IPS-20b (cell line): ENCODE results near the gene TCEA2.
"Not testable (repeated sequence)": the region's sequence is repeated elsewhere in the genome, so short reads cannot be mapped to it uniquely, and the experiment has no call there.

Experiments used
- H3K27ac ChIP-seq: one replicate; pipeline ENCODE4 v1.5.1; 2013; ENCODE audit warnings: low read length
- H3K27me3 ChIP-seq: 2 replicates; pipeline ENCODE4 v1.6.1; 2013; ENCODE audit warnings: mild to moderate bottlenecking, low read length, inconsistent platforms; ENCODE audit not compliant: insufficient read depth
- H3K36me3 ChIP-seq: 2 replicates; pipeline ENCODE4 v1.6.1; 2013; ENCODE audit warnings: low read depth, mild to moderate bottlenecking, inconsistent platforms, low read length, moderate library complexity; ENCODE audit not compliant: insufficient read depth
- H3K4me1 ChIP-seq: 2 replicates; pipeline ENCODE4 v1.6.1; 2013; ENCODE audit warnings: mild to moderate bottlenecking, control low read depth, inconsistent platforms, low read length, moderate library complexity; ENCODE audit not compliant: insufficient read depth
- H3K4me3 ChIP-seq: 2 replicates; pipeline ENCODE4 v1.5.1; 2013; ENCODE audit warnings: mild to moderate bottlenecking, low read length, inconsistent platforms
- H3K9ac ChIP-seq: 2 replicates; pipeline ENCODE4 v1.6.1; 2013; ENCODE audit warnings: low read depth, mild to moderate bottlenecking, inconsistent platforms, low read length, moderate library complexity
- H3K9me3 ChIP-seq: 2 replicates; pipeline ENCODE4 v1.6.1; 2013; ENCODE audit warnings: mild to moderate bottlenecking, low read depth, low read length, inconsistent platforms; ENCODE audit not compliant: insufficient read depth

TCEA2 gene

DNA sequence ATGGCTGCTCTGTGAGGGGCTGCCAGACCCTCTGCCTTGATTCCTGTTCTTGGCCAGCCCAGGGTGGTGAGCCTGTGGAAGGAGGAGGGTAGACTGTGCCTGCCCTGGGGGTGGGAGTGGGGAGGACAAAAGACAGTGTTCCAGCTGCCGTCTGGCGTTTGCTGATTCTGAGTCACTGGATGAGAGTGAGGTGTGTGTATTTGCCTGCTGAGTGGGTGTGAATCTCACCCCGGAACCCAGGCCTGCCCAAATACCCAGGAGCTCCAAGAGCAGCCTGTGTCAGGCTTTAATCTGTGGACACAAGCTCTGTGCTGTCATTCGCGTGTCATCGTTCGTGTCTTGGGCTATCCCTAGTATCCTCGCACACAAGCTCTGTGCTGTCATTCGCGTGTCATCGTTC lies 23.8 kb downstream of the TCEA2 start:
- Histone ChIP-seq H3K9me3 (no peaks in the 10 kb centered on the region), H3K27me3 (peaks cover 57% of the 10 kb centered on the region), H3K9ac (no peak overlapping the region), H3K36me3 (no peaks in the 10 kb centered on the region), H3K4me3 (no peak overlapping the region), H3K4me1 (peaks cover 11% of the 10 kb centered on the region), H3K27ac (no peak overlapping the region)

DNA sequence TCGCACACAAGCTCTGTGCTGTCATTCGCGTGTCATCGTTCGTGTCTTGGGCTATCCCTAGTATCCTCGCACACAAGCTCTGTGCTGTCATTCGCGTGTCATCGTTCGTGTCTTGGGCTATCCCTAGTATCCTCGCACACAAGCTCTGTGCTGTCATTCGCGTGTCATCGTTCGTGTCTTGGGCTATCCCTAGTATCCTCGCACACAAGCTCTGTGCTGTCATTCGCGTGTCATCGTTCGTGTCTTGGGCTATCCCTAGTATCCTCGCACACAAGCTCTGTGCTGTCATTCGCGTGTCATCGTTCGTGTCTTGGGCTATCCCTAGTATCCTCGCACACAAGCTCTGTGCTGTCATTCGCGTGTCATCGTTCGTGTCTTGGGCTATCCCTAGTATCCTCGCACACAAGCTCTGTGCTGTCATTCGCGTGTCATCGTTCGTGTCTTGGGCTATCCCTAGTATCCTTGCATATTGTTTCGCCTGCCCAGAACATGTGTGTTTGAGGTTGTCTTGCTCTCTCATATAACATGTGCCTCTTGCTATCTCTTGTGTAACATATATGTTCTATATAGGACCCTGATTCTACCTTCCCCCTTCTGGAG lies 24.3 kb downstream of the TCEA2 start:
- Histone ChIP-seq H3K27me3 (peaks cover 54% of the 10 kb centered on the region), H3K4me1 (peaks cover 15% of the 10 kb centered on the region)
- not testable (repeated sequence) for H3K9ac ChIP-seq, H3K4me3 ChIP-seq, H3K36me3 ChIP-seq, H3K27ac ChIP-seq, H3K9me3 ChIP-seq

DNA sequence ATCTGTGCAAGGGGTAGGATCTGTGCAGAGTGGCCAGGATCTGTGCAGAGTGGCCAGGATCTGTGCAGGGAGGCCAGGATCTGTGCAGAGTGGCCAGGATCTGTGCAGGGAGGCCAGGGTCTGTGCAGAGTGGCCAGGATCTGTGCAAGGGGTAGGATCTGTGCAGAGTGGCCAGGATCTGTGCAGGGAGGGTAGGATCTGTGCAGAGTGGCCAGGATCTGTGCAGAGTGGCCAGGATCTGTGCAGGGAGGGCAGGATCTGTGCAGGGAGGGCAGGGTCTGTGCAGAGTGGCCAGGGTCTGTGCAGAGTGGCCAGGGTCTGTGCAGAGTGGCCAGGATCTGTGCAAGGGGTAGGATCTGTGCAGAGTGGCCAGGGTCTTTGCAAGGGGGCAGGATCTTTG lies 25.6 kb downstream of the TCEA2 start:
- H3K36me3 ChIP-seq, H3K4me1 ChIP-seq, H3K9ac ChIP-seq, H3K4me3 ChIP-seq, H3K27ac ChIP-seq, H3K9me3 ChIP-seq: not testable (repeated sequence)
- H3K27me3 ChIP-seq: peaks cover 50% of the 10 kb centered on the region

DNA sequence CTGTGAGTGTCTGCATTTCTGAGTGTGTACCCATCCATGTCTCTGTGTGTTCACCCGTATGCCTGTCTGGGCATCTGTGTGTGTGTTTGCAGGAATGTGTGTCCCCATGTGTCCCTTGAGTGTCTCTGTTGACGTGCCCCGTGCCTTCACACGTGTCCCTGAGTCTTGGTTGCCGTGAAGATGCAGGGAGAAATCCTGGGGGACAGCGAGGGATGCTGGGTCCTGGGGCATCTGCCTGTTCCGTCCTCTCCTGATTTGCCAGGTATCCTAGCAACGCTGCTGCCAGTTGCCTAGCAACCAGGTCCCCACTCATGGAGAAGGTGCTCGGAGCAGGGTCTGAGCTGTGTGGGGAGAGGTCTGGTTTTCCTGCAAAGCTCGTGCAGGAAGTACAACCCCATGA lies 27.2 kb downstream of the TCEA2 start:
- H3K4me1 ChIP-seq: peaks cover 4% of the 10 kb centered on the region; the same call in 1 of the 2 replicates
- H3K9me3 ChIP-seq: no peaks in the 10 kb centered on the region
- H3K4me3 ChIP-seq: no peak overlapping the region
- peaks cover 35% of the 10 kb centered on the region for H3K27me3 ChIP-seq
- H3K36me3 ChIP-seq: no peaks in the 10 kb centered on the region
- no peak overlapping the region for H3K27ac ChIP-seq
- H3K9ac ChIP-seq: no peak overlapping the region

DNA sequence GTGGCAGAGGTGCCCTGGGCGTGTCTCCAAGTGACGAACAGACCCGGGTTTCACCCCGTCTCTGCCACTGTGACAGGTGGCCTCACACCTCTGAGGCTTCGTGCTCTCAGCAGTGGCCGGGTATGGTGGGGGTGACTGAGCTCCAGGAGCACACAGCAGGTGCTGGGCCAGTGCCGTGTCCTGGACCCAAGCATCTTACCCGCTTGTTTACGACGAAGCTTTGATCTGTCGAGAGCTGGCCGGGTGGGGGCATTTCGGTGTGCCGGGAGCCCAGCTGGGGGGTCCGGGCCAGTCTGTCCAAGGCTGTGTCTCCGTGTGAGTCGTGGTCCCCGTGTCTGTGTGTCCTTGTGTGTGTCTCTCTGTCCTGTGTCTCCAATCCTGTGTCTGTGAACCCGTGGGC lies 28.3 kb downstream of the TCEA2 start:
- H3K4me1 ChIP-seq: peaks cover 4% of the 10 kb centered on the region; the same call in 1 of the 2 replicates
- no peak overlapping the region for H3K27ac ChIP-seq
- H3K27me3 ChIP-seq: peaks cover 23% of the 10 kb centered on the region
- no peak overlapping the region for H3K9ac ChIP-seq
- H3K4me3 ChIP-seq: no peak overlapping the region
- H3K9me3 ChIP-seq: no peaks in the 10 kb centered on the region
- H3K36me3 ChIP-seq: no peaks in the 10 kb centered on the region

DNA sequence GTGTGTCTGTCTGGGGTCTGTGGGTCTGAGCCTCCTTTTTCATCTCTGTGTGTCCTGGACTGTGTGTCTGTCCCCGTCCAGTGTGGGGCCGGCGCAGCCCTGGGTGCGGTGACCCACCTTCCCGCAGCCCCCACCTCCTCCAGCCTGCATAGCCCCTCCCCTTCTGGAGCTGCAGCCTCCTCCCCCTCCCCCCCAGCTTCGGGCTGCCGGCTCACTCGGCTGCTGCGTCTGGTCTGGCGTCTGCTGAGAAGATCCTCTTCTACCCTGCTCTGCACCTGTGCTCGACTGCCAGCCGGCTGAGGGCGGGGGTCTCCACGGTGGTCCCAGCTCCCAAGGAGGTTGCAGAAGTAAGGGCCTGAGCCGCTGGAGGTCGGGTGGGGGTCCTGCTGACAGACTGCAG lies 28.8 kb downstream of the TCEA2 start:
- Histone ChIP-seq H3K4me1 (peaks cover 4% of the 10 kb centered on the region; the same call in 1 of the 2 replicates), H3K36me3 (no peaks in the 10 kb centered on the region), H3K4me3 (no peak overlapping the region), H3K9me3 (no peaks in the 10 kb centered on the region), H3K27me3 (peaks cover 18% of the 10 kb centered on the region), H3K27ac (no peak overlapping the region), H3K9ac (no peak overlapping the region)

DNA sequence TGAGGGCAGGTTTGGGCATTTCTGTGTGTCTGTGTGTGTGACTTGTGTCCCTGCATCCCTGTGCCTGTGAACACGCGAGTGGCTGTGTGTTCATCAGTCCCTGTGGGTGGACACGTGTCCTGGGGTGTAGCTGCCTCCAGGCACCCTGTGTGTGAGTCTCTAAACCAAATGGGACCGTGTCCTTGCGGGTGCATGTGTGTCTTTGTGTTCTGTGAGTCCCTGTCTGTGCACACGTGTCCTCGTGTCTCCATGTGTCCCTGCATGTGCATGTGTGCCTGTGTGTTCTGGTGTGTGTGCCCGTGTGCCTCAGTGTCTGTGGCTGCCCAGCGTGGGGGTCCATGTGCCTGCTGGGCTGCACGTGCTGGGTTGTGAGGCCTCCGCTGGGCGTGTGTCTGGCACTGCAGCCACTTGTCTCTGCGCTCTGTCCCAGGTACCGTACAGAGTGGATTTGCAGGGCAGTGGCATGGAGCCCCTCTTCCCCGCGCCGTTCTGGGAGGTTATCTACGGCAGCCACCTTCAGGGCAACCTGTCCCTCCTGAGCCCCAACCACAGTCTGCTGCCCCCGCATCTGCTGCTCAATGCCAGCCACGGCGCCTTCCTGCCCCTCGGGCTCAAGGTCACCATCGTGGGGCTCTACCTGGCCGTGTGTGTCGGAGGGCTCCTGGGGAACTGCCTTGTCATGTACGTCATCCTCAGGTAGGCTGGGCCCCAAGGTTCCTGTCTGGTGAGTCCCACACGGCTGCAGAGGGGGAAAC lies 29.4 kb downstream of the TCEA2 start:
- H3K4me3 ChIP-seq: no peak overlapping the region
- H3K4me1 ChIP-seq: peaks cover 4% of the 10 kb centered on the region; the same call in 1 of the 2 replicates
- no peak overlapping the region for H3K9ac ChIP-seq
- H3K9me3 ChIP-seq: no peaks in the 10 kb centered on the region
- H3K27ac ChIP-seq: no peak overlapping the region
- no peaks in the 10 kb centered on the region for H3K36me3 ChIP-seq
- H3K27me3 ChIP-seq: peaks cover 17% of the 10 kb centered on the region

DNA sequence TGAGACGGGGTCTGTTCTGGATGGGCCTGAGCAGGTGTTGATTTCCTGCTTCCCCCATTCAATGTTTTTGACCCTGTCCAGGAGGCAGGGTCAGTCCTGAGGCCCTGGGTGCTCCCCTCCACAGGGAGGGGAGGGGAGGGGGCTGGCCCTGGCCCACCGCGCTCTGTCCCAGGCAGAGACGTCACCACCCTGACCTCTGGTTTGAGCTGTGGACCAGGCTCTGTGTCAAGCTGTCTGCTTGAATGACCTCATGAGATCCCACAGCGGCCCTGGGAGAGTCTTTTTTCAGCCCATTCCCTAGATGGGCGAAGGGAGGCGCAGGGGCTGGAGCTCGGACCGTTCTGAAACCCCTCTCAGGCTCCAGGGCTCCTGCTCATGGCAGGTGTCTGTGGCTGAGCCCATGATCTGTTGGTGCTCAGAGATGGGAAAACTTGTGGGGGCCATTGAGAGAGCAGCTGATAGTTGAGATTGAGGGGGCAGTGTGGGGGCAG lies 30.1 kb downstream of the TCEA2 start:
- H3K27me3 ChIP-seq: peaks cover 17% of the 10 kb centered on the region
- H3K4me1 ChIP-seq: peaks cover 4% of the 10 kb centered on the region; the same call in 1 of the 2 replicates
- H3K4me3 ChIP-seq: no peak overlapping the region
- no peaks in the 10 kb centered on the region for H3K9me3 ChIP-seq
- no peaks in the 10 kb centered on the region for H3K36me3 ChIP-seq
- no peak overlapping the region for H3K9ac ChIP-seq
- no peak overlapping the region for H3K27ac ChIP-seq

DNA sequence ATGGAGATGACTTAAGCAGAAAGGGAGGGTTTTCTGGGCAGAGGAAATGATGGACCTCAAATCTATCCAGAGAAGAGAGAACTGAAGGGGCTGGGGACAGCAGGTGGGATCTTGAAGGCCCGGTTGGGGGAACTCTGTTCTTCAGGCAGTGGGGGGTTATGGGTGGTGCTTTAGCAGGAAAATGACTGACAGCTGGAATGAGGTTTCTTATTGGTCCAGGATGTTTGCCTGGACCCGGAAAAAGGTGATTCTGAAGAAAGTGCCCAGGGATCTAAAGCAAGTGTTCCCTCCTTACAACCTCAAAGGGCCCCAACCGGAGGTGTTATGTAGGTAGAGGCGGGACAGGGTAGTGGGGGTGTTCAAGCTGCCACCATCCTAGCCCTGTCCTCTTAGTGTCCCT lies 32.5 kb downstream of the TCEA2 start:
- Histone ChIP-seq H3K9ac (no peak overlapping the region), H3K27ac (no peak overlapping the region), H3K36me3 (no peaks in the 10 kb centered on the region), H3K9me3 (no peaks in the 10 kb centered on the region), H3K27me3 (peaks cover 14% of the 10 kb centered on the region), H3K4me1 (peaks cover 4% of the 10 kb centered on the region; the same call in 1 of the 2 replicates), H3K4me3 (no peak overlapping the region)

DNA sequence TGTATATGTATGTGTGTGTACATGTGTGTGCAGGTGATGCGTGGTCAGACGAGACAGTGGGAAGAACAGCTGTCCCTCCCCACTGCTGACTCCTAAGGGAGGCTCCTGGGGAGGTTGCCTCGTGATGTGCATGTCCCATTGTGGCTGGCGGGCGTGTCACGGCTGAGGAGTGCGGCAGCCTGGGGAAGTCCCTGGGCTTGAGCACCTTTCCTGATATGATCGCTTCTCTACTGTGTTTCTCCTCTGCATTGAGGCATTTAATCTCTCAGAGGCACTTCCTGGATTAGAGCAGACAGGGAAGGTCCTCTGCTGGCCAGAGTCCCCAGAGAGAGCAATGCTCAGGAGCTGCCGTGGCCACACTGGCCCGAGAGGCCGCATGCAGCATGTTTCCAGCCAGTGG lies 32.9 kb downstream of the TCEA2 start:
- H3K36me3 ChIP-seq: no peaks in the 10 kb centered on the region
- no peak overlapping the region for H3K9ac ChIP-seq

DNA sequence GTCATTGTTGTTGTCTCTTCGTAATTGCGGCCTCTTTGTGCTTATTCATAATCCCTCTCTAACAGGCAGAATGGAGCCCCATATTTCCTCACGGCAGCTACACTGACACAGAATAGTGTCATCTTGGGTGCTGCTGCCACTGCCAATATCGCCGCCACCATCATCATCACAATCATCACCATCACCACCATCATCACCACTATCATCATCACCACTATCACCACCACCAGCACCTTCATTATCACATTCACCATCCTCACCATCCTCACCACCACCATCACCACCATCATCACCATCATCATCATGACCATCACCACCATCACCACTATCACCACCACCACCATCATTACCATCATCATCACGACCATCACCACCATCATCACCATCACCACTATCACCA lies 33.5 kb downstream of the TCEA2 start:
- H3K9me3 ChIP-seq: no peaks in the 10 kb centered on the region
- H3K27me3 ChIP-seq: peaks cover 25% of the 10 kb centered on the region
- no peak overlapping the region for H3K9ac ChIP-seq
- no peak overlapping the region for H3K27ac ChIP-seq
- peaks cover 4% of the 10 kb centered on the region; the same call in 1 of the 2 replicates for H3K4me1 ChIP-seq
- H3K36me3 ChIP-seq: no peaks in the 10 kb centered on the region
- no peak overlapping the region for H3K4me3 ChIP-seq

More for the DNA sequence above, 32.9 kb downstream of the TCEA2 start:
- Histone ChIP-seq H3K4me3 (no peak overlapping the region), H3K27me3 (peaks cover 19% of the 10 kb centered on the region), H3K9me3 (no peaks in the 10 kb centered on the region), H3K4me1 (peaks cover 4% of the 10 kb centered on the region; the same call in 1 of the 2 replicates), H3K27ac (no peak overlapping the region)

DNA sequence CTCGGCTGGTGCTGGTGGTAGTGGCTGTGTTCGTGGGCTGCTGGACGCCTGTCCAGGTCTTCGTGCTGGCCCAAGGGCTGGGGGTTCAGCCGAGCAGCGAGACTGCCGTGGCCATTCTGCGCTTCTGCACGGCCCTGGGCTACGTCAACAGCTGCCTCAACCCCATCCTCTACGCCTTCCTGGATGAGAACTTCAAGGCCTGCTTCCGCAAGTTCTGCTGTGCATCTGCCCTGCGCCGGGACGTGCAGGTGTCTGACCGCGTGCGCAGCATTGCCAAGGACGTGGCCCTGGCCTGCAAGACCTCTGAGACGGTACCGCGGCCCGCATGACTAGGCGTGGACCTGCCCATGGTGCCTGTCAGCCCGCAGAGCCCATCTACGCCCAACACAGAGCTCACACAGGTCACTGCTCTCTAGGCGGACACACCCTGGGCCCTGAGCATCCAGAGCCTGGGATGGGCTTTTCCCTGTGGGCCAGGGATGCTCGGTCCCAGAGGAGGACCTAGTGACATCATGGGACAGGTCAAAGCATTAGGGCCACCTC lies 35.5 kb downstream of the TCEA2 start:
- Histone ChIP-seq H3K9me3 (no peaks in the 10 kb centered on the region), H3K27ac (no peak overlapping the region), H3K27me3 (peaks cover 30% of the 10 kb centered on the region), H3K36me3 (no peaks in the 10 kb centered on the region), H3K4me1 (no peaks in the 10 kb centered on the region), H3K9ac (no peak overlapping the region), H3K4me3 (no peak overlapping the region)
